ENCODE measurements around the gene EIF5AL1. TPM values are rescaled to one million over a fixed set of nuclear protein-coding genes. Genes with fewer than 3 reads are reported as not detected.

Gene EIF5AL1
- total and polyA plus RNA-seq, 2 of the 13 experiments (the other 11 are each of a cell fraction or from before 2014, with no cell fraction given): 0.22 to 0.50 TPM

GRCh38 chr10:79493806-79494205 is 18.5 kb upstream of the EIF5AL1 start (continued):
- no peak for TF ChIP-seq ZBTB20 (CRISPR knock-in tag; IDR thresholded peaks at IDR 0.05; ENCODE audit: borderline replicate concordance, low read depth)
- no peak for TF ChIP-seq ZNF572 (CRISPR knock-in tag; IDR thresholded peaks at IDR 0.05)
- TF ChIP-seq E2F2 (CRISPR knock-in tag; IDR thresholded peaks at IDR 0.05; ENCODE audit: borderline replicate concordance): no peak
- no peak for TF ChIP-seq TOPORS (CRISPR knock-in tag; IDR thresholded peaks at IDR 0.05)

GRCh38 chr10:79494871-79495705 is 17.2 kb upstream of the EIF5AL1 start:
- FAIRE-seq: no peak
- ChIA-PET POLR2A (no interaction called here), CTCF (ENCODE audit: low intra/inter-chr PET ratio, low total read pairs) (no interaction called here)
- no peak for ATAC-seq
- no peaks in the 10 kb centered on the region for H3K36me3 ChIP-seq (replicated peaks in 1 of 2; ENCODE audit: control insufficient read depth in 1 of 2, insufficient read depth in 2 of 2, low read length in 2 of 2)
- H3K9me3 ChIP-seq (ENCODE audit: low read length): no peaks in the 10 kb centered on the region
- no peak for DNase-seq (ENCODE audit: low spot score)
- no peak overlapping the region for H3K27ac ChIP-seq (ENCODE audit: extremely low read length, insufficient read depth, low read length)
- H3K9ac ChIP-seq (ENCODE audit: insufficient read depth, low read depth, low read length): no peak overlapping the region
- H3K4me1 ChIP-seq (ENCODE audit: insufficient read depth, low read length): no peaks in the 10 kb centered on the region
- WGBS (ENCODE audit: low lambda C conversion rate): 32% methylated on average over 16 of the region's 17 CpGs
- H3K27me3 ChIP-seq (ENCODE audit: control insufficient read depth in 1 of 2, insufficient read depth in 2 of 2, low read length in 2 of 2): peaks cover 1 to 64% of the 10 kb centered on the region in 2 experiments; a peak in 3 of 5 replicates
- no peaks in the 10 kb centered on the region for H3K79me2 ChIP-seq (ENCODE audit: insufficient read depth, low read length)
- in situ Hi-C loops (cut with HindIII; ENCODE audit: extremely low pct_ligation_motif_present, low pct_unique_long_range_greater_than_20kb) (no loop called here), intact Hi-C loops (cut with micrococcal nuclease; ENCODE audit: unreplicated experiment) (no loop called here)
- H3K4me3 ChIP-seq (replicated peaks in 1 of 3; ENCODE audit: insufficient read depth in 1 of 3, low read depth in 2 of 3, low read length in 3 of 3): no peak overlapping the region
- no TSS peak for BruUV-seq (replicated peaks)
- H3K4me2 ChIP-seq (ENCODE audit: low read depth, low read length): no peak overlapping the region
- no peak overlapping the region for H2AFZ ChIP-seq (ENCODE audit: low read length)
- H4K20me1 ChIP-seq (ENCODE audit: insufficient read depth, low read length): no peaks in the 10 kb centered on the region
- TF ChIP-seq REL (CRISPR knock-in tag; conservative IDR thresholded peaks at IDR 0.05): no peak
- no peak for TF ChIP-seq SNRNP70 (IDR thresholded peaks at IDR 0.05; ENCODE audit: low read depth, low read length)
- no peak for TF ChIP-seq ZFP91 (CRISPR knock-in tag; IDR thresholded peaks at IDR 0.05; ENCODE audit: borderline replicate concordance)
- no peak for TF ChIP-seq HNRNPH1 (optimal IDR thresholded peaks at IDR 0.05; ENCODE audit: low read depth, low read length)
- TF ChIP-seq ZBTB33 (CRISPR knock-in tag; IDR thresholded peaks at IDR 0.05): no peak
- no peak for TF ChIP-seq ZNF317 (CRISPR knock-in tag; IDR thresholded peaks at IDR 0.05)
- no peak for TF ChIP-seq TRIM24 (CRISPR knock-in tag; IDR thresholded peaks at IDR 0.05)
- no peak for TF ChIP-seq ELF4 (CRISPR knock-in tag; IDR thresholded peaks at IDR 0.05; ENCODE audit: borderline replicate concordance)
- no peak for TF ChIP-seq CHD4 (IDR thresholded peaks at IDR 0.05; ENCODE audit: borderline replicate concordance, low read length)
- no peak for TF ChIP-seq ZBTB3 (CRISPR knock-in tag; IDR thresholded peaks at IDR 0.05; ENCODE audit: borderline replicate concordance, low read depth)
- TF ChIP-seq ZSCAN5A (CRISPR knock-in tag; IDR thresholded peaks at IDR 0.05; ENCODE audit: borderline replicate concordance): no peak
- no peak for TF ChIP-seq REPIN1 (CRISPR knock-in tag; IDR thresholded peaks at IDR 0.05; ENCODE audit: borderline replicate concordance, low read depth)
